GM12878 (cell line): ENCODE data around the gene SHISA2. TPM values are rescaled to one million over a fixed set of nuclear protein-coding genes. Genes with fewer than 3 reads are reported as not detected.

Experiments
- ATAC-seq: fragments of 200-7000 bp; cut with Tn5 transposase; 3 replicates; pipeline ENCODE4 v1.9.1; 2020; ENCODE audit warnings: mild to moderate bottlenecking, moderate library complexity
- BruUV-seq: library from RNA; stranded (reverse); fragments of 400-500 nt; replicated peaks from 2 replicates; lab custom pipeline; 2021; lab: Mats Ljungman, UMichigan
- CTCF ChIA-PET: fragments of 300-600 bp; sonication (Branson Sonifier 250); formaldehyde crosslinking; extraction: SDS; loops from one replicate; lab custom pipeline; 2021; ENCODE audit warnings: inconsistent platforms; lab: Yijun Ruan, JAX
- POLR2A ChIA-PET: fragments of 350-600 bp; formaldehyde crosslinking; extraction: SDS; loops from one replicate; lab custom pipeline; 2021; ENCODE audit warnings: inconsistent platforms; lab: Charles Lee
- RAD21 ChIA-PET: fragments of 300-600 bp; sonication (Branson Sonifier 250); formaldehyde crosslinking; loops from one replicate; lab custom pipeline; 2023; ENCODE audit warnings: antibody characterized with exemption; ENCODE audit not compliant: unreplicated experiment; lab: Charles Lee
- SMC1A ChIA-PET: fragments of 300-600 bp; sonication (Branson Sonifier 250); formaldehyde crosslinking; loops from one replicate; lab custom pipeline; 2023; ENCODE audit not compliant: unreplicated experiment, uncharacterized antibody; lab: Charles Lee
- DNase-seq: peaks from one replicate; pipeline ENCODE4 v3.0.0-alpha.2; 2011; ENCODE audit warnings: low read depth, low spot score
- FAIRE-seq: peaks from 3 replicates; lab custom pipeline; 2011; peaks lifted over from hg19 to GRCh38; lab: Jason Lieb, UNC
- H2AFZ ChIP-seq: 2 replicates; pipeline ENCODE4 v1.6.0; 2011; ENCODE audit warnings: low read depth, low read length, control low read depth; ENCODE audit not compliant: control insufficient read depth
- H3K27ac ChIP-seq: 2 replicates; pipeline ENCODE4 v1.5.1; 2011; ENCODE audit warnings: control low read depth; ENCODE audit not compliant: control insufficient read depth, insufficient read depth
- H3K27me3 ChIP-seq, 2 experiments: replicated peaks in 1 of 2; 2 replicates each; pipeline versions ENCODE4 v1.6.0 to v1.6.1; 2011; ENCODE audit warnings: low read length in 1 of 2; ENCODE audit not compliant: control insufficient read depth in 2 of 2, insufficient read depth in 2 of 2
- H3K36me3 ChIP-seq, 2 experiments: 2 replicates each; pipeline ENCODE4 v1.5.1; 2011; ENCODE audit warnings: low read length in 1 of 2; ENCODE audit not compliant: control insufficient read depth in 2 of 2, insufficient read depth in 2 of 2
- H3K4me1 ChIP-seq: 2 replicates; pipeline ENCODE4 v1.6.1; 2011; ENCODE audit warnings: mild to moderate bottlenecking, low read length, moderate library complexity, mixed read lengths; ENCODE audit not compliant: control insufficient read depth, insufficient read depth
- H3K4me2 ChIP-seq: 2 replicates; pipeline ENCODE4 v1.6.0; 2011; ENCODE audit warnings: control low read depth; ENCODE audit not compliant: control insufficient read depth, insufficient read depth
- H3K4me3 ChIP-seq: fragments of 200-600 bp; sonication (generic); 2 replicates; pipeline ENCODE4 v1.5.1; 2016
- H3K79me2 ChIP-seq: 2 replicates; pipeline ENCODE4 v1.6.0; 2011; ENCODE audit warnings: low read length; ENCODE audit not compliant: control insufficient read depth, insufficient read depth
- H3K9ac ChIP-seq: 2 replicates; pipeline ENCODE4 v1.8.0; 2011; ENCODE audit warnings: low read length, control low read depth, mixed read lengths; ENCODE audit not compliant: control insufficient read depth, insufficient read depth
- H3K9me3 ChIP-seq: replicated peaks from 3 replicates; pipeline ENCODE4 v1.5.1; 2011; ENCODE audit warnings: mild to moderate bottlenecking, low read length; ENCODE audit not compliant: control insufficient read depth, insufficient read depth
- H4K20me1 ChIP-seq: 2 replicates; pipeline ENCODE4 v1.6.0; 2011; ENCODE audit not compliant: control insufficient read depth, insufficient read depth
- BCL11A ChIP-seq: IDR thresholded peaks from 2 replicates; pipeline ENCODE4 v1.6.1; 2011; ENCODE audit warnings: low read depth, low read length
- CBX3 ChIP-seq: fragments of 200-600 bp; sonication (generic); IDR thresholded peaks from 2 replicates; pipeline ENCODE4 v1.6.1; 2016; ENCODE audit warnings: low read depth, borderline replicate concordance
- E4F1 ChIP-seq: fragments of 450-650 bp; IDR thresholded peaks from 2 replicates; pipeline ENCODE4 v1.6.1; 2018; ENCODE audit warnings: borderline replicate concordance, mild to moderate bottlenecking; ENCODE audit not compliant: partially characterized antibody
- ETV6 ChIP-seq, 2 experiments: fragments of 450-650 bp in 1 of 2; IDR thresholded peaks in 1 of 2; conservative IDR thresholded peaks in 1 of 2; 2 replicates each; pipeline ENCODE4 v1.6.1; 2014; ENCODE audit warnings: antibody characterized with exemption in 1 of 2, borderline replicate concordance in 1 of 2, low read depth in 1 of 2, mild to moderate bottlenecking in 1 of 2, moderate library complexity in 1 of 2
- HDGF ChIP-seq: fragments of 450-650 bp; IDR thresholded peaks from 2 replicates; pipeline ENCODE4 v1.6.1; 2016; ENCODE audit warnings: antibody characterized with exemption
- IKZF2 ChIP-seq, 2 experiments: fragments of 450-650 bp; IDR thresholded peaks; 2 replicates each; pipeline ENCODE4 v1.6.1; 2017; ENCODE audit warnings: mild to moderate bottlenecking in 2 of 2, moderate library complexity in 2 of 2
- IRF5 ChIP-seq: fragments of 450-650 bp; IDR thresholded peaks from 2 replicates; pipeline ENCODE4 v1.6.1; 2017; ENCODE audit warnings: borderline replicate concordance
- MLLT1 ChIP-seq: fragments of 450-650 bp; IDR thresholded peaks from 2 replicates; pipeline ENCODE4 v1.6.1; 2016; ENCODE audit warnings: mild to moderate bottlenecking
- MTA2 ChIP-seq: fragments of 450-650 bp; IDR thresholded peaks from 2 replicates; pipeline ENCODE4 v1.6.1; 2016; ENCODE audit warnings: low read depth, mild to moderate bottlenecking, moderate library complexity
- NR2F1 ChIP-seq: fragments of 450-650 bp; conservative IDR thresholded peaks from 2 replicates; pipeline ENCODE4 v1.6.1; 2017; ENCODE audit warnings: mild to moderate bottlenecking
- PKNOX1 ChIP-seq: fragments of 450-650 bp; IDR thresholded peaks from 2 replicates; pipeline ENCODE4 v1.6.1; 2016; ENCODE audit warnings: mild to moderate bottlenecking
- PML ChIP-seq: IDR thresholded peaks from 2 replicates; pipeline ENCODE4 v1.6.1; 2012; ENCODE audit warnings: low read length, inconsistent platforms
- POLR2AphosphoS2 ChIP-seq: IDR thresholded peaks from 2 replicates; pipeline ENCODE4 v1.6.1; 2011; ENCODE audit warnings: low read depth, mild to moderate bottlenecking, low read length, improper control_type of control experiment, moderate library complexity
- RAD21 ChIP-seq: IDR thresholded peaks from 2 replicates; pipeline ENCODE4 v1.6.1; 2011; ENCODE audit warnings: mild to moderate bottlenecking, low read depth, low read length, moderate library complexity; ENCODE audit not compliant: insufficient read depth
- RB1 ChIP-seq: fragments of 450-650 bp; formaldehyde crosslinking; IDR thresholded peaks from 2 replicates; pipeline ENCODE4 v1.6.1; 2017; ENCODE audit warnings: mild to moderate bottlenecking, borderline replicate concordance
- SMAD5 ChIP-seq: IDR thresholded peaks from 2 replicates; pipeline ENCODE4 v1.6.1; 2016; ENCODE audit warnings: antibody characterized with exemption, low read depth
- SP1 ChIP-seq: IDR thresholded peaks from one replicate; pipeline ENCODE4 v1.6.1; 2011; ENCODE audit warnings: low read depth, low read length
- SREBF1 ChIP-seq: IDR thresholded peaks from 2 replicates; pipeline ENCODE4 v1.6.1; 2012; ENCODE audit warnings: mild to moderate bottlenecking, low read length
- WGBS: methylation state at CpG from one replicate; pipeline ENCODE4 v1.1.6; 2016; ENCODE audit warnings: low lambda C conversion rate; ENCODE audit not compliant: insufficient replicate concordance, insufficient coverage; ENCODE audit errors: missing lambda C conversion rate; 5-methylcytosine and 5-hydroxymethylcytosine counted together
- in situ Hi-C: fragments of 300-500 bp; cut with MboI; formaldehyde crosslinking; loops from 9 replicates; pipeline ENCODE4 v1.14.3; 2018; ENCODE audit warnings: mixed read lengths
- intact Hi-C: fragments of 100-400 bp; cut with micrococcal nuclease; formaldehyde crosslinking; loops from one replicate; pipeline ENCODE4 v1.14.2; 2022; ENCODE audit not compliant: unreplicated experiment
- polyA plus RNA-seq, 11 experiments: library from polyadenylated mRNA; depleted of rRNA in 4 of 11; unstranded in 6 of 11; stranded (reverse) in 5 of 11; fragments of >200 nt; fragmentation: Nextera tagmentation in 4 of 11; fragmentation: Illumina TruSeq in 1 of 11; extraction: Ambion mirVana in 4 of 11; extraction: Trizol in 1 of 11; gene quantifications; 1 replicate in 1 of 11; 2 replicates in 10 of 11; pipeline versions ENCODE4 v1.2.1 to v1.2.3, GENCODE V29; 2011 to 2016; ENCODE audit warnings: inconsistent platforms in 2 of 11, missing spikeins in 2 of 11, low read depth in 1 of 11
- total RNA-seq, 4 experiments: library from RNA; depleted of rRNA in 3 of 4; stranded (reverse); fragments of >200 nt in 3 of 4; fragmentation: Illumina TruSeq in 1 of 4; extraction: Trizol in 1 of 4; gene quantifications; 2 replicates each; pipeline versions ENCODE4 v1.2.1 to v1.2.3, GENCODE V29; 2013 to 2021

The SHISA2 gene
- total and polyA plus RNA-seq, 10 of the 15 experiments (the other 5 are each of a cell fraction or from before 2014, with no cell fraction given) = 0.04 to 0.08 TPM; not detected in 8

- intact Hi-C loops = no loop called here
- TF ChIP-seq IKZF2 (IDR thresholded peaks at IDR 0.05) = no peak
- TF ChIP-seq SREBF1 = no peak
- TF ChIP-seq MTA2 = no peak
- no peak for TF ChIP-seq NR2F1
- TF ChIP-seq RB1 = no peak
- no peak for TF ChIP-seq RAD21
- TF ChIP-seq POLR2AphosphoS2 = no peak
- TF ChIP-seq CBX3 = no peak
- no peak for TF ChIP-seq HDGF
- TF ChIP-seq SMAD5 = no peak
- no peak for TF ChIP-seq E4F1
- TF ChIP-seq ETV6 (conservative IDR thresholded peaks at IDR 0.05 in 1 of 2, IDR thresholded peaks at IDR 0.05 in 1 of 2; ENCODE audit: borderline replicate concordance in 1 of 2, low read depth in 1 of 2) = no peak
- no peak for TF ChIP-seq PML
- no peak for TF ChIP-seq MLLT1
- no peak for TF ChIP-seq PKNOX1
- TF ChIP-seq IRF5 = no peak
- no peak for TF ChIP-seq BCL11A
- no peak for TF ChIP-seq SP1
Measured at GRCh38 chr13:26060357-26060756, 8.5 kb upstream of the SHISA2 start.

More at GRCh38 chr13:26060357-26060756, 8.5 kb upstream of the SHISA2 start:
- in situ Hi-C loops = loop anchor here (5.0 kb wide), 2 partner anchors 233 to 488 kb away; no protein-coding TSS in a partner anchor
- Histone ChIP-seq H3K36me3 (no peaks in the 10 kb centered on the region), H2AFZ (no peak overlapping the region), H3K27ac (no peak overlapping the region), H3K4me3 (no peak overlapping the region), H3K4me1 (no peaks in the 10 kb centered on the region), H3K79me2 (no peaks in the 10 kb centered on the region), H3K4me2 (no peak overlapping the region), H3K27me3 (peaks cover 0 to 4% of the 10 kb centered on the region in 2 experiments; a peak in 1 of 4 replicates), H3K9me3 (no peaks in the 10 kb centered on the region), H3K9ac (no peak overlapping the region), H4K20me1 (no peaks in the 10 kb centered on the region)
- RAD21 ChIA-PET = no interaction called here
- 8% methylated on average over 4 of the region's 4 CpGs for WGBS
- ATAC-seq (no peak), FAIRE-seq (no peak), DNase-seq (no peak)
- POLR2A ChIA-PET = no interaction called here
- SMC1A ChIA-PET = no interaction called here
- BruUV-seq = no TSS peak
- CTCF ChIA-PET = interaction anchor here (1.2 kb wide), 1 partner anchor 486 kb away, joined by 3 read pairs; no protein-coding TSS in a partner anchor
